Neuronal stem cell (in vitro differentiated cells): ENCODE data around the gene PCSK5.
A peak's percentile ranks its signal among the peaks of the same experiment; 100 is the strongest.

Source experiments
- DNase-seq: peaks from one replicate; pipeline ENCODE4 v3.0.0-alpha.2; 2013; ENCODE audit warnings: low spot score
- H2AFZ ChIP-seq: one replicate; pipeline ENCODE4 v1.6.1; 2013; ENCODE audit warnings: mild to moderate bottlenecking, low read length, inconsistent platforms
- H2AK5ac ChIP-seq: 2 replicates; pipeline ENCODE4 v1.6.1; 2013; ENCODE audit warnings: low read depth, mild to moderate bottlenecking, inconsistent platforms, low read length, moderate library complexity, mixed read lengths
- H2BK120ac ChIP-seq: 2 replicates; pipeline ENCODE4 v1.6.1; 2013; ENCODE audit warnings: low read depth, mild to moderate bottlenecking, inconsistent platforms, low read length, moderate library complexity, mixed read lengths
- H2BK12ac ChIP-seq: one replicate; pipeline ENCODE4 v1.6.1; 2013; ENCODE audit warnings: low read length, inconsistent platforms
- H2BK15ac ChIP-seq: 2 replicates; pipeline ENCODE4 v1.6.1; 2013; ENCODE audit warnings: mild to moderate bottlenecking, low read length, inconsistent platforms, mixed read lengths
- H2BK5ac ChIP-seq: one replicate; pipeline ENCODE4 v1.6.1; 2013; ENCODE audit warnings: inconsistent platforms, mild to moderate bottlenecking, low read length, moderate library complexity
- H3K14ac ChIP-seq: one replicate; pipeline ENCODE4 v1.6.1; 2013; ENCODE audit warnings: low read length, inconsistent platforms
- H3K18ac ChIP-seq: 2 replicates; pipeline ENCODE4 v1.6.1; 2013; ENCODE audit warnings: low read length, inconsistent platforms
- H3K23ac ChIP-seq: 2 replicates; pipeline ENCODE4 v1.6.1; 2013; ENCODE audit warnings: low read depth, mild to moderate bottlenecking, mixed read lengths, low read length, inconsistent platforms; ENCODE audit not compliant: poor library complexity
- H3K27ac ChIP-seq: replicated peaks from 3 replicates; pipeline ENCODE4 v1.5.1; 2013; ENCODE audit warnings: low read length, inconsistent platforms
- H3K27me3 ChIP-seq, 3 experiments: 2 replicates each; pipeline ENCODE4 v1.6.1; 2013; ENCODE audit warnings: low read length in 3 of 3, mild to moderate bottlenecking in 2 of 3, inconsistent platforms in 1 of 3, low read depth in 1 of 3, mixed read lengths in 1 of 3, moderate library complexity in 1 of 3; ENCODE audit not compliant: control insufficient read depth in 3 of 3, insufficient read depth in 3 of 3
- H3K36me3 ChIP-seq, 2 donors: replicated peaks in 1 of 2; 2 replicates each; pipeline ENCODE4 v1.6.1; 2013; ENCODE audit warnings: low read length in 2 of 2; ENCODE audit not compliant: control insufficient read depth in 2 of 2, insufficient read depth in 2 of 2
- H3K4ac ChIP-seq: 2 replicates; pipeline ENCODE4 v1.6.1; 2013; ENCODE audit warnings: inconsistent platforms, mild to moderate bottlenecking, low read length, moderate library complexity
- H3K4me1 ChIP-seq, 2 donors: 1 replicate in 1 of 2; 2 replicates in 1 of 2; pipeline ENCODE4 v1.6.1; 2013; ENCODE audit warnings: low read length in 2 of 2, low read depth in 1 of 2; ENCODE audit not compliant: control insufficient read depth in 2 of 2, insufficient read depth in 1 of 2
- H3K4me2 ChIP-seq: one replicate; pipeline ENCODE4 v1.6.1; 2013; ENCODE audit warnings: mild to moderate bottlenecking, low read length, inconsistent platforms; ENCODE audit not compliant: insufficient read depth, poor library complexity, severe bottlenecking
- H3K4me3 ChIP-seq, 2 donors: 2 replicates each; pipeline ENCODE4 v1.5.1; 2013; ENCODE audit warnings: low read length in 2 of 2, mild to moderate bottlenecking in 2 of 2, inconsistent platforms in 1 of 2, moderate library complexity in 1 of 2
- H3K79me1 ChIP-seq: one replicate; pipeline ENCODE4 v1.6.1; 2013; ENCODE audit warnings: low read depth, mild to moderate bottlenecking, inconsistent platforms, low read length, moderate library complexity
- H3K9ac ChIP-seq: one replicate; pipeline ENCODE4 v1.6.1; 2013; ENCODE audit warnings: mild to moderate bottlenecking, low read depth, low read length, inconsistent platforms; ENCODE audit not compliant: poor library complexity
- H3K9me3 ChIP-seq, 2 donors: replicated peaks in 1 of 2; 2 replicates each; pipeline versions ENCODE3 to v1.6.1; 2013; ENCODE audit warnings: low read length in 2 of 2, mild to moderate bottlenecking in 2 of 2, inconsistent platforms in 1 of 2, low read depth in 1 of 2, mixed read lengths in 1 of 2, moderate library complexity in 1 of 2; ENCODE audit not compliant: control insufficient read depth in 2 of 2, insufficient read depth in 1 of 2
- H4K8ac ChIP-seq: one replicate; pipeline ENCODE4 v1.6.1; 2013; ENCODE audit warnings: low read depth, mild to moderate bottlenecking, inconsistent platforms, low read length, moderate library complexity
- H4K91ac ChIP-seq: one replicate; pipeline ENCODE4 v1.6.1; 2013; ENCODE audit warnings: low read length, low read depth, mild to moderate bottlenecking, inconsistent platforms; ENCODE audit not compliant: poor library complexity
- WGBS, 2 donors: extraction: QIAGEN DNeasy Blood & Tissue Kit; methylation state at CpG; one replicate each; pipeline ENCODE4 v1.1.7; 2013; ENCODE audit warnings: missing lambda C conversion rate in 2 of 2, mixed read lengths in 1 of 2; ENCODE audit not compliant: insufficient read length in 2 of 2, insufficient replicate concordance in 1 of 2; ENCODE audit errors: extremely low coverage in 2 of 2; 5-methylcytosine and 5-hydroxymethylcytosine counted together

Gene PCSK5

GRCh38 chr9:76267284-76267652, 376.8 kb downstream of the PCSK5 start:
- Histone ChIP-seq H3K9ac (no peak overlapping the region), H2AK5ac (no peak overlapping the region), H3K4ac (no peak overlapping the region), H3K4me2 (no peak overlapping the region), H3K27ac (peak overlapping the region; percentile 92), H4K8ac (no peak overlapping the region), H3K23ac (no peak overlapping the region), H3K36me3 (no peaks in the 10 kb centered on the region), H3K4me1 (peaks cover 11 to 13% of the 10 kb centered on the region in 2 donors), H4K91ac (no peak overlapping the region), H2BK120ac (no peak overlapping the region), H2BK12ac (no peak overlapping the region), H3K27me3 (peaks cover 0 to 4% (median 0%) of the 10 kb centered on the region in 3 experiments), H3K18ac (no peak overlapping the region), H2BK15ac (no peak overlapping the region), H3K4me3 (no peak overlapping the region), H3K79me1 (no peaks in the 10 kb centered on the region), H3K9me3 (no peaks in the 10 kb centered on the region), H2BK5ac (no peak overlapping the region), H3K14ac (no peak overlapping the region), H2AFZ (peak overlapping the region; percentile 65)
- DNase-seq, result peak; percentile 74
- WGBS, 2 donors, result no CpG with 5 or more reads among the region's 3 CpGs

- no peak overlapping the region for H3K27ac ChIP-seq
- WGBS, 2 donors, result no CpG with 5 or more reads among the region's 2 CpGs
Observed at GRCh38 chr9:76269789-76270188, 379.3 kb downstream of the PCSK5 start.

GRCh38 chr9:76271755-76272154, 381.3 kb downstream of the PCSK5 start:
- Histone ChIP-seq H3K4ac (no peak overlapping the region), H3K9me3 (no peaks in the 10 kb centered on the region)

More at GRCh38 chr9:76269789-76270188, 379.3 kb downstream of the PCSK5 start:
- Histone ChIP-seq H3K18ac (no peak overlapping the region), H3K36me3 (no peaks in the 10 kb centered on the region), H2AFZ (no peak overlapping the region), H3K9me3 (no peaks in the 10 kb centered on the region), H3K4me3 (no peak overlapping the region), H3K4me2 (no peak overlapping the region), H2AK5ac (no peak overlapping the region), H2BK5ac (no peak overlapping the region), H3K4me1 (peaks cover 11 to 13% of the 10 kb centered on the region in 2 donors), H3K23ac (no peak overlapping the region), H2BK15ac (no peak overlapping the region), H4K91ac (no peak overlapping the region), H3K9ac (no peak overlapping the region), H2BK12ac (no peak overlapping the region), H4K8ac (no peak overlapping the region), H3K79me1 (no peaks in the 10 kb centered on the region), H3K4ac (no peak overlapping the region), H3K27me3 (peaks cover 0 to 4% (median 0%) of the 10 kb centered on the region in 3 experiments), H3K14ac (no peak overlapping the region), H2BK120ac (no peak overlapping the region)
- DNase-seq, result no peak

GRCh38 chr9:76289042-76289441, 398.6 kb downstream of the PCSK5 start:
- no peak overlapping the region for H3K4me3 ChIP-seq
- H3K18ac ChIP-seq, result no peak overlapping the region
- no peak overlapping the region for H3K9ac ChIP-seq
- H3K4me2 ChIP-seq, result no peak overlapping the region
- DNase-seq, result no peak
- H2BK120ac ChIP-seq, result no peak overlapping the region
- H3K14ac ChIP-seq, result no peak overlapping the region
- H2AFZ ChIP-seq, result no peak overlapping the region
- H3K4me1 ChIP-seq, result no peaks in the 10 kb centered on the region
- H4K8ac ChIP-seq, result no peak overlapping the region
- H2BK5ac ChIP-seq, result no peak overlapping the region
- H2AK5ac ChIP-seq, result no peak overlapping the region
- no peak overlapping the region for H3K23ac ChIP-seq
- no peak overlapping the region for H3K27ac ChIP-seq
- no peak overlapping the region for H2BK12ac ChIP-seq
- no peaks in the 10 kb centered on the region for H3K36me3 ChIP-seq
- H3K27me3 ChIP-seq, result peaks cover 0 to 6% (median 0%) of the 10 kb centered on the region in 3 experiments
- no peaks in the 10 kb centered on the region for H3K79me1 ChIP-seq
- no peak overlapping the region for H3K4ac ChIP-seq
- H2BK15ac ChIP-seq, result no peak overlapping the region
- no peaks in the 10 kb centered on the region for H3K9me3 ChIP-seq
- H4K91ac ChIP-seq, result no peak overlapping the region
- no CpG with 5 or more reads among the region's 7 CpGs for WGBS, 2 donors

More at GRCh38 chr9:76271755-76272154, 381.3 kb downstream of the PCSK5 start:
- Histone ChIP-seq H3K9ac (no peak overlapping the region), H3K4me2 (no peak overlapping the region), H4K8ac (no peak overlapping the region), H4K91ac (no peak overlapping the region), H3K27ac (no peak overlapping the region), H3K36me3 (no peaks in the 10 kb centered on the region), H2AFZ (no peak overlapping the region), H2AK5ac (no peak overlapping the region), H2BK120ac (no peak overlapping the region), H3K4me3 (no peak overlapping the region), H3K18ac (no peak overlapping the region), H2BK15ac (no peak overlapping the region), H3K23ac (no peak overlapping the region), H3K4me1 (peaks cover 6 to 8% of the 10 kb centered on the region in 2 donors), H3K14ac (no peak overlapping the region), H3K79me1 (no peaks in the 10 kb centered on the region), H2BK5ac (no peak overlapping the region), H3K27me3 (peaks cover 0 to 4% (median 0%) of the 10 kb centered on the region in 3 experiments), H2BK12ac (no peak overlapping the region)
- no CpG with 5 or more reads among the region's 1 CpG for WGBS, 2 donors
- DNase-seq, result no peak
